C4-2B (cell line): Measurements from ENCODE around the gene UNC50.
"Not testable (repeated sequence)": the region's sequence is repeated elsewhere in the genome, so short reads cannot be mapped to it uniquely, and the experiment has no call there.

Experiments
- H3K27ac ChIP-seq: fragments of 450-650 bp; 2 replicates; pipeline ENCODE4 v1.5.1; 2017
- ZFX ChIP-seq: fragments of 450-650 bp; IDR thresholded peaks from 2 replicates; pipeline ENCODE4 v1.6.1; 2017
- TF ChIP-seq, protein P1 (sequence below): fragments of 450-650 bp; conservative IDR thresholded peaks from 2 replicates; pipeline ENCODE4 v1.5.1; 2017; ENCODE audit warnings: mild to moderate bottlenecking

UNC50 gene

DNA sequence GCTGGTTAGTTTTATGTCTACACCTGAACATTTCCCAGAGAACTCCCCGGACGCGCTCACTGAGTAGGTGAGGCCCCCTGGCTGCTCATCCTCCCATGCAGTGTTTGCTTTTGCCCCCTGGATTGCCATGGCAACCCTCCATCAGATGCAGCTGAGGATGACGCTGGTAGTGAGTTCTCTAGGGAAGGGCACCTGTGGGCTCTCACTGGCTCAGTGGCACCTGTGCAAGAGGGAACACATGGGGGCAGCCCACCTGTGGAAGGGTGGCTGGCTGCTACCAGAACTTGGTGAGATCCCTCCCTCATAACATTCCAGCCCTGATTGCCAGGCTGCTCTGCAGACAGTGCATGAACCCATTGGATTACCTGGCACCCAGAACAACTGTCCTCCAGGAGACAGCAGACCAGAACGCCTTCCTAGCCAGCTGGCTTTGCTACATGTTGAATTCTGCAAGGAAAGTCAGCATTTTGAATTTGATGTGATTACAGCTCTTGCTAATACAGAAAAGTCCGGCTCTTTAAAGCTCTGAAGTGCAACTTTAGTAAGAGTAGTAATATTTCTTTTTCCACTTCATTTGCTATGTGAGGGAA is 21.7 kb upstream of the UNC50 start:
- H3K27ac ChIP-seq: no peak overlapping the region
- no peak for TF ChIP-seq ZFX
- TF ChIP-seq, protein P1, sequence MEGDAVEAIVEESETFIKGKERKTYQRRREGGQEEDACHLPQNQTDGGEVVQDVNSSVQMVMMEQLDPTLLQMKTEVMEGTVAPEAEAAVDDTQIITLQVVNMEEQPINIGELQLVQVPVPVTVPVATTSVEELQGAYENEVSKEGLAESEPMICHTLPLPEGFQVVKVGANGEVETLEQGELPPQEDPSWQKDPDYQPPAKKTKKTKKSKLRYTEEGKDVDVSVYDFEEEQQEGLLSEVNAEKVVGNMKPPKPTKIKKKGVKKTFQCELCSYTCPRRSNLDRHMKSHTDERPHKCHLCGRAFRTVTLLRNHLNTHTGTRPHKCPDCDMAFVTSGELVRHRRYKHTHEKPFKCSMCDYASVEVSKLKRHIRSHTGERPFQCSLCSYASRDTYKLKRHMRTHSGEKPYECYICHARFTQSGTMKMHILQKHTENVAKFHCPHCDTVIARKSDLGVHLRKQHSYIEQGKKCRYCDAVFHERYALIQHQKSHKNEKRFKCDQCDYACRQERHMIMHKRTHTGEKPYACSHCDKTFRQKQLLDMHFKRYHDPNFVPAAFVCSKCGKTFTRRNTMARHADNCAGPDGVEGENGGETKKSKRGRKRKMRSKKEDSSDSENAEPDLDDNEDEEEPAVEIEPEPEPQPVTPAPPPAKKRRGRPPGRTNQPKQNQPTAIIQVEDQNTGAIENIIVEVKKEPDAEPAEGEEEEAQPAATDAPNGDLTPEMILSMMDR: no peak

DNA sequence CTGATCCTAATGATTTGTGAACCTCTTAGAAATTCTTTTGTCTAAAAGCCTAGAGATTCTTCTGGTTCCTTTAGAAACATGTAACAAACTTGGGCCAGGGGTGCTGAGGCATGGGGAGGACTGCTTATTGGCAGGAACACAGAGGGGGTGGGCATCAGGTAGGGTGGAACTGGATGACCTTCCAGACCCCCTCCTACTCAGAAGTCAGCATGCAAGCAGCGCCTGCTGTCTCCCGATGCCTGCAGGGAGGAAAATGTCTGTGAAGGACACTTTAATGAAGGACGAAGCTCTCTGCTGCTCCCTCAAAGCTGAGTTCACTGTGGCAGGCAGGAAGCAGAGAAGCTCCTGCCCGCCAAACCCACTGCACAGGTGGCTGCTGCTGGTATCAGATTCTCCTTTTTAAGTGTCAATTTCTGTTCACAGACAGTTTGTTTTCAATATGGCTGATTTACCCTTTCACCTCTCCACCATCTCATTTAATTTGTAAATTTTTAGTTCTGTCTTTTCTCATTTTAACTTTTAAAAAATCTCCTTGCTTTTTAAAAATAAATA is 19.4 kb upstream of the UNC50 start:
- TF ChIP-seq, protein P1: no peak
- TF ChIP-seq ZFX: no peak
- no peak overlapping the region for H3K27ac ChIP-seq

DNA sequence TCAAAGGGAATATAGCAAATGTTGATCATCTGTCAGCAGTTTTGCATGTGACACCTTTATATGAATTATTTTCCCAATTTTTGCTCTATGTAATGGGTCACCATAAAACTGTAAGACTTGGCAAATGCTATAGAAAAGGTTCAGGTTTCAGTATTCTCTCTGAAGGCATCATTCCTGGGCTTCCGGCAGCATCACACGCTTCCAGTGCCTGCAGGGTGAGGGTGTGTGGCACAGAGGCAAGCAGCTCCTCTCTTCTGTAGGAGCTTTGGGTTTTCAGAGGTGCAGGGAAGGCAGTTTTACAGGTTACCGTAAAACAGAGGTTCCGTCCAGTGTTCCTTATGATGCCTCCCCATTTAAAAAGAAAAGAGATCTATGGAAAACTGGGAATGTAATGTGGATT is 18.9 kb upstream of the UNC50 start:
- no peak overlapping the region for H3K27ac ChIP-seq
- TF ChIP-seq ZFX: no peak
- TF ChIP-seq, protein P1: no peak

DNA sequence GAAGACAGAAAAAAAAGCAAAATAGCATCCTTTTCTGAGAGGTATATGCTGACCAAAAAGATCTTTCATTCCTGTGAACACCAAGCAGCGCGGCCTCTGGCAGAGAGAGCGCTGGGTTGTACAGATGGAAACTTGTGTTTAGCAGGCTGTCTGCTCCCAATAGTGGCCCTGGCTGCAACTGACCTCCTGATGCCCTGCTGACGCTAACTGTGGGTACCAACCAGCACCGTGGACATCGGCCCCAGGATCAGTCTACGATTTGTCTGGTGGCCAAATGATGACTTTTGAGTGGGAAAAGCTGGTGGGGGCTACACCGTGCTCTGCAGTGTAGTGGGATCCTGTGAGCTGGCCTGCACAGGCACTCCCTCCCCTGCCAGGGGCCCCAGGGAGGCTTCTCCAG is 15.8 kb upstream of the UNC50 start:
- H3K27ac ChIP-seq: no peak overlapping the region
- TF ChIP-seq, protein P1: no peak
- no peak for TF ChIP-seq ZFX

DNA sequence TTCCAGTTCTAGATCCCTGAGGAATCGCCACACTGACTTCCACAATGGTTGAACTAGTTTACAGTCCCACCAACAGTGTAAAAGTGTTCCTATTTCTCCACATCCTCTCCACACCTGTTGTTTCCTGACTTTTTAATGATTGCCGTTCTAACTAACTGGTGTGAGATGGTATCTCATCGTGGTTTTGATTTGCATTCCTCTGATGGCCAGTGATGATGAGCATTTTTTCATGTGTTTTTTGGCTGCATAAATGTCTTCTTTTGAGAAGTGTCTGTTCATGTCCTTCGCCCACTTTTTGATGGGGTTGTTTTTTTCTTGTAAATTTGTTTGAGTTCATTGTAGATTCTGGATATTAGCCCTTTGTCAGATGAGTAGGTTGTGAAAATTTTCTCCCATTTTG is 13.7 kb upstream of the UNC50 start:
- H3K27ac ChIP-seq: not testable (repeated sequence)

DNA sequence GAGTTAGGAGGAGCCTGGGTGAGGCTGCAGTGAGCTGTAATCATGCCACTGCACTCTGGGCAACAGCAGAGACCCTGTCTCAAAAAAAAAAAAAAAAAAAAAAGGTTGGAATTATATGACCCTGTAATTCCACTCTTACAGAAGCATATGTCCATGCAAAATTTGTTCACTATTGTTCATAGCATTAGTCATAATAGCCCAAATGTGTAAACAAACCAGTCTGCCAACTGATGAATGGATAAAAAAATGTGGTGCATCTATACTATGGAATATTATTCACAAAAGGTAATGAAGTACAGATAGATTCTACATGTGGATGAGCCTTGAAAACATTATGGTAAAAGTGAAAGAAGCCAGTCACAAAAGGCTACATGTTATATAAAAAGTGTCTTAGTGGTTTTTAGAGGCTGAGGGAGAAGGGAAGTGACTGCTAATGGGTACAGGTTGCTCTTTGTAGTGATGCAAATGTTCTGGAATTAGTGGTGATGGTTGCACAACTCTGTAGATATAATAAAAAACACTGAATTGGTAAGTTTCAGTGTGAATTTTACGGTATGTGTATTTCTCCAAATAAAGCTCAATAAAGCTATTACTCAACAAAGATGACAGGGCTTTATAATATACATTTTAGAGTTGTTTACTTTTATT is 9.5 kb upstream of the UNC50 start:
- TF ChIP-seq ZFX: no peak
- TF ChIP-seq, protein P1: no peak
- 0 out of 2 replicates have a peak overlapping the region, but pooled peaks have one; percentile 2 for H3K27ac ChIP-seq

DNA sequence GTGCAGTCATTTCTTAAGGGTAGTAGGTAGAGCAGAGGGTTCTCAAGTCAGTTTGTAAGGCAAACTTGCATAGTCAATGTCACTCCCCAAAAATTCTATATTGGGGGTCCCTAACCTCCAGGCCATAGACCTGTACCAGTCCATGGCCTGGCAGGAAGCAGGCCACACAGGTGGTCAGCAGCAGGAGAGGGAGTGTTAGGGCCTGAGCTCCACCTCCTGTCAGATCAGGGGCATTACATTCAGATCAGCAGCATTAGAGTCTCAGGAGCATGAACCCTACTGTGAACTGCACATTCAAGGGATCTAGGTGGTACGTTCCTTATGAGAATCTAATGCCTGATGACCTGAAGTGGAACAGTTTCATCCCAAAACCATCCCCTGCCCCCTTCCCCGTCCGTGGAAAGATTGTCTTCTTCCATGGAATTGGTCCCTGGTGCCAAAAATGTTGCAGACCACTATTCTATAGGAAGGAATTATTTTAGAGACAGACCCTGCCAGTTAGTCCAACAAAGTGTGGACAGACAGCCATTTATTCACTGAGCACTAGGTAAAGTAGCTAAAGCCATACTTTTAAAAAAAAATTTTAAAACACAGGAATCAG is 6.8 kb upstream of the UNC50 start:
- no peak for TF ChIP-seq ZFX
- TF ChIP-seq, protein P1: peak; percentile 70
- no peak overlapping the region for H3K27ac ChIP-seq
